NCI-H524 (cell line): ENCODE measurements around the gene CLDN19.

ENCODE experiments used
- DNase-seq, 2 experiments: peaks; one replicate each; lab custom pipeline; 2025; lab: John Stamatoyannopoulos, UW

CLDN19 gene

GRCh38 chr1:42700006-42700405 is 40.0 kb downstream of the CLDN19 start:
- DNase-seq = no peak

- DNase-seq = no peak
Observed at GRCh38 chr1:42698081-42698813, 41.8 kb downstream of the CLDN19 start.

- no peak for DNase-seq
Observed at GRCh38 chr1:42692911-42693310, 47.1 kb downstream of the CLDN19 start.

GRCh38 chr1:42692461-42692860 is 47.6 kb downstream of the CLDN19 start:
- DNase-seq = no peak

GRCh38 chr1:42691157-42691498 is 48.9 kb downstream of the CLDN19 start:
- no peak for DNase-seq

- no peak for DNase-seq
Observed at GRCh38 chr1:42690477-42691156, 49.4 kb downstream of the CLDN19 start.

DNA sequence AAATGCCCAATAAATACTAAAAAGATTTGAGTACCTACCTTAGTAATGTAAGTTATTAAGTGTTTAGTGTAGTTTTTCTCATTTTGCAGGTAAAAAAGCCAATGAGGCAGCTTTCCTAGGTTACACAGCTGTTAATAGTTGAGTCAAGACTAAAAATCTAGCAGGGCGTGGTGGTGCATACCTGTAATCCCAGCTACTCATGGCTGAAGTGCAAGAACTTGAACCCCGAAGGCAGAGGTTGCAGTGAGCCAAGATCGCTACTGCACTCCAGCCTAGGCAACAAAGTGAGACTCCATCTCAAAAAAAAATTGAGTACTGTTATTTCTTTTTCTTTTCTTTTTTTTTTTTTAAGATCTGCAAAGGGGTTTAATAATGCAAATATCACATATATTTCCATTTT is 50.1 kb downstream of the CLDN19 start:
- DNase-seq = no peak

GRCh38 chr1:42686418-42686817 is 53.6 kb downstream of the CLDN19 start:
- no peak for DNase-seq

GRCh38 chr1:42684139-42684538 is 55.9 kb downstream of the CLDN19 start:
- DNase-seq = peak in 1 of 2 experiments; percentile 45
